Measurements from ENCODE around the gene CNN1.

DNA sequence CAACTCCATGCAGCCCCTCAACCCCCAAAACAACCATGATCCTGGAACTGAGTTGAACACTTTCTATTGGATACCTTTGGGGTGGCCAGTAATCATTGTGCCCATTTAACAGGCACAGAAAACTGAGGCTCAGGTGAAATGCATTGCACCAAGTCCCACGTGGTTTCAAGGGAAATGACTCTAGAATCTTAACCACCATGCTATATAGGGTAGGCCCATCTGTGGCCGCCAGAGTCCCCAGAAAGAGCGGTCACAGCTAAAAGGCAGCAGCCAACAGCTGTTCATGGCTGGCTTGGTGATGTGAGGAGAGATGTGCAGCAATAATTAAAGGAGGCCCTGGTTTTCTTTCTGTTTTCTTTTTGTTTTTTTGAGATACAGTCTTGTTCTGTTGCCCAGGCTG is 2.6 kb downstream of the CNN1 start:
- TF ChIP-seq EZH2phosphoT487 (IDR thresholded peaks at IDR 0.05; ENCODE audit: borderline replicate concordance, low read depth) = no peak
- TF ChIP-seq, protein P1, sequence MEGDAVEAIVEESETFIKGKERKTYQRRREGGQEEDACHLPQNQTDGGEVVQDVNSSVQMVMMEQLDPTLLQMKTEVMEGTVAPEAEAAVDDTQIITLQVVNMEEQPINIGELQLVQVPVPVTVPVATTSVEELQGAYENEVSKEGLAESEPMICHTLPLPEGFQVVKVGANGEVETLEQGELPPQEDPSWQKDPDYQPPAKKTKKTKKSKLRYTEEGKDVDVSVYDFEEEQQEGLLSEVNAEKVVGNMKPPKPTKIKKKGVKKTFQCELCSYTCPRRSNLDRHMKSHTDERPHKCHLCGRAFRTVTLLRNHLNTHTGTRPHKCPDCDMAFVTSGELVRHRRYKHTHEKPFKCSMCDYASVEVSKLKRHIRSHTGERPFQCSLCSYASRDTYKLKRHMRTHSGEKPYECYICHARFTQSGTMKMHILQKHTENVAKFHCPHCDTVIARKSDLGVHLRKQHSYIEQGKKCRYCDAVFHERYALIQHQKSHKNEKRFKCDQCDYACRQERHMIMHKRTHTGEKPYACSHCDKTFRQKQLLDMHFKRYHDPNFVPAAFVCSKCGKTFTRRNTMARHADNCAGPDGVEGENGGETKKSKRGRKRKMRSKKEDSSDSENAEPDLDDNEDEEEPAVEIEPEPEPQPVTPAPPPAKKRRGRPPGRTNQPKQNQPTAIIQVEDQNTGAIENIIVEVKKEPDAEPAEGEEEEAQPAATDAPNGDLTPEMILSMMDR (IDR thresholded peaks at IDR 0.05) = no peak
- TF ChIP-seq FOXM1 (IDR thresholded peaks at IDR 0.05; ENCODE audit: low read depth) = no peak
- no peak for TF ChIP-seq CHD2 (IDR thresholded peaks at IDR 0.05; ENCODE audit: low read length, partially characterized antibody)
- no peak for TF ChIP-seq REST (IDR thresholded peaks at IDR 0.05; ENCODE audit: low read depth, low read length)
- TF ChIP-seq, protein P2, sequence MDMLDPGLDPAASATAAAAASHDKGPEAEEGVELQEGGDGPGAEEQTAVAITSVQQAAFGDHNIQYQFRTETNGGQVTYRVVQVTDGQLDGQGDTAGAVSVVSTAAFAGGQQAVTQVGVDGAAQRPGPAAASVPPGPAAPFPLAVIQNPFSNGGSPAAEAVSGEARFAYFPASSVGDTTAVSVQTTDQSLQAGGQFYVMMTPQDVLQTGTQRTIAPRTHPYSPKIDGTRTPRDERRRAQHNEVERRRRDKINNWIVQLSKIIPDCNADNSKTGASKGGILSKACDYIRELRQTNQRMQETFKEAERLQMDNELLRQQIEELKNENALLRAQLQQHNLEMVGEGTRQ (IDR thresholded peaks at IDR 0.05; ENCODE audit: borderline replicate concordance, low read depth, low read length) = no peak
- TF ChIP-seq RAD21 (IDR thresholded peaks at IDR 0.05; ENCODE audit: low read length) = no peak
- TF ChIP-seq GABPA (IDR thresholded peaks at IDR 0.05; ENCODE audit: low read depth) = no peak
- TF ChIP-seq POLR2AphosphoS5 (IDR thresholded peaks at IDR 0.05; ENCODE audit: low read depth, low read length) = no peak
